SH-SY5Y (cell line): ENCODE measurements around the gene HMGN1.

Source experiments
- GATA2 ChIP-seq: IDR thresholded peaks from 2 replicates; pipeline ENCODE4 v1.6.1; 2011; ENCODE audit warnings: mild to moderate bottlenecking, low read depth, low read length
- GATA3 ChIP-seq: IDR thresholded peaks from 2 replicates; pipeline ENCODE4 v1.6.1; 2011; ENCODE audit warnings: low read depth, mild to moderate bottlenecking, low read length, moderate library complexity

DNA sequence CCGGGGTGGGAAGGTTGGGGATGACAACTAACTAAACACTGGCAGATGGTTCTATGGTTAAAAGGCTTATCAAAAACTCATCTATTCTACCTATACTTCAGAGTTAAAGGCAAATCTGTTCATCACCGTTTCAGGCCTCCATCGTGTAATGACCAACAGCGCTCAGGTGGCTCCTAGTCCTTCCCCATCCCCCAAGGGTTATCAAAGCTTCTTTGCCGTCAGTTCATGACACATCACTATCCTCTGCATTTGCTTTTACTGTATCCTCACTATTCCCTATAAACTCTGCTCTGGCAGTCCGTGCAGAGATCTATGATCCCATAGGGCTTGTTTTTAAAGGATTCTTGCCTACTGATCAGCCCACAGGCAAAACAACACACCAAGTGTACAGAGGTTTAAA is 8.2 kb downstream of the HMGN1 start:
- no peak for TF ChIP-seq GATA3
- TF ChIP-seq GATA2 = no peak
